ENCODE data around the gene UBE3C. TPM values are rescaled to one million over a fixed set of nuclear protein-coding genes. Genes with fewer than 3 reads are reported as not detected.

The UBE3C gene
- 93.1 and 98.3 TPM in 2 replicates for total RNA-seq

GRCh38 chr7:157138424-157139110 is at the start of gene UBE3C:
Gene UBE3C (plus strand): TSS chr7:157138926. CDS start chr7:157139273, 347 bp downstream.

Small RNA genes within 50 kb of the gene (small RNA-seq; reads per million reads assigned to genes)
- gene AC004975.1: not detected

Other genes starting within 250 kb of the UBE3C start
- gene LMBR1, start 245.7 kb upstream of the UBE3C start, total RNA-seq: 50.6 and 53.8 TPM in 2 replicates
- gene NOM1, start 189.2 kb upstream of the UBE3C start, total RNA-seq: 15.7 and 17.9 TPM in 2 replicates
- not detected in 2 replicates for gene MNX1, start 128.3 kb upstream of the UBE3C start, total RNA-seq
- 76.0 and 80.4 TPM in 2 replicates for gene DNAJB6, start 198.1 kb downstream of the UBE3C start, total RNA-seq

Data from articular chondrocyte of knee joint (primary cell).